DOHH2 (cell line): Measurements from ENCODE around the gene VSIR.

Experiments used
- H3F3A ChIP-seq: fragments of 200-600 bp; sonication (generic), shearing (Covaris generic); 2 replicates; pipeline ENCODE4 v1.6.0; 2016; ENCODE audit warnings: antibody characterized with exemption, mild to moderate bottlenecking; ENCODE audit not compliant: control insufficient read depth, insufficient read depth
- H3K27ac ChIP-seq: fragments of 200-600 bp; sonication (generic); 2 replicates; pipeline ENCODE4 v1.5.1; 2014; ENCODE audit warnings: low read depth, mild to moderate bottlenecking, low read length, moderate library complexity
- H3K27me3 ChIP-seq: fragments of 200-600 bp; sonication (generic); 2 replicates; pipeline ENCODE4 v1.6.1; 2014; ENCODE audit warnings: mild to moderate bottlenecking, low read length, mixed read lengths; ENCODE audit not compliant: control insufficient read depth
- H3K36me3 ChIP-seq: fragments of 200-600 bp; sonication (generic); 2 replicates; pipeline ENCODE4 v1.6.1; 2014; ENCODE audit warnings: mild to moderate bottlenecking, low read length, moderate library complexity, mixed read lengths; ENCODE audit not compliant: control insufficient read depth
- H3K4me1 ChIP-seq: fragments of 200-600 bp; sonication (generic); 2 replicates; pipeline ENCODE4 v1.6.1; 2014; ENCODE audit warnings: mild to moderate bottlenecking, low read length, mixed read lengths; ENCODE audit not compliant: control insufficient read depth
- H3K4me2 ChIP-seq: fragments of 200-600 bp; sonication (generic); 2 replicates; pipeline ENCODE4 v1.6.0; 2014; ENCODE audit warnings: mild to moderate bottlenecking, low read length, moderate library complexity
- H3K4me3 ChIP-seq: fragments of 200-600 bp; sonication (generic); 2 replicates; pipeline ENCODE4 v1.5.1; 2014; ENCODE audit warnings: mild to moderate bottlenecking, low read length, mixed read lengths
- H3K79me2 ChIP-seq: fragments of 200-600 bp; sonication (generic); 2 replicates; pipeline ENCODE4 v1.6.1; 2014; ENCODE audit warnings: mild to moderate bottlenecking, low read length, mixed read lengths; ENCODE audit not compliant: control insufficient read depth
- H3K9me2 ChIP-seq: fragments of 200-600 bp; sonication (generic); replicated peaks from 2 replicates; pipeline ENCODE4 v1.6.1; 2014; ENCODE audit warnings: mild to moderate bottlenecking, low read length, mixed read lengths; ENCODE audit not compliant: control insufficient read depth
- H3K9me3 ChIP-seq: fragments of 200-600 bp; sonication (generic); 2 replicates; pipeline ENCODE4 v1.6.1; 2014; ENCODE audit warnings: antibody characterized with exemption, low read length, mixed read lengths; ENCODE audit not compliant: control insufficient read depth, insufficient read depth
- H4K20me1 ChIP-seq: fragments of 200-600 bp; sonication (generic); 2 replicates; pipeline ENCODE4 v1.6.0; 2014; ENCODE audit warnings: low read depth, mild to moderate bottlenecking, antibody characterized with exemption, low read length, moderate library complexity; ENCODE audit not compliant: control insufficient read depth, insufficient read depth
- EZH2phosphoT487 ChIP-seq: fragments of 200-600 bp; sonication (generic); IDR thresholded peaks from 2 replicates; pipeline ENCODE4 v1.6.1; 2017; ENCODE audit warnings: borderline replicate concordance, mild to moderate bottlenecking, antibody characterized with exemption, low read length, moderate library complexity, mixed read lengths
- TF ChIP-seq, protein P1 (sequence below): fragments of 200-600 bp; sonication (generic); IDR thresholded peaks from one replicate; pipeline ENCODE4 v1.5.1; 2014; ENCODE audit warnings: antibody characterized with exemption, mild to moderate bottlenecking, low read depth, low read length; ENCODE audit not compliant: poor library complexity, severe bottlenecking

Gene VSIR

DNA sequence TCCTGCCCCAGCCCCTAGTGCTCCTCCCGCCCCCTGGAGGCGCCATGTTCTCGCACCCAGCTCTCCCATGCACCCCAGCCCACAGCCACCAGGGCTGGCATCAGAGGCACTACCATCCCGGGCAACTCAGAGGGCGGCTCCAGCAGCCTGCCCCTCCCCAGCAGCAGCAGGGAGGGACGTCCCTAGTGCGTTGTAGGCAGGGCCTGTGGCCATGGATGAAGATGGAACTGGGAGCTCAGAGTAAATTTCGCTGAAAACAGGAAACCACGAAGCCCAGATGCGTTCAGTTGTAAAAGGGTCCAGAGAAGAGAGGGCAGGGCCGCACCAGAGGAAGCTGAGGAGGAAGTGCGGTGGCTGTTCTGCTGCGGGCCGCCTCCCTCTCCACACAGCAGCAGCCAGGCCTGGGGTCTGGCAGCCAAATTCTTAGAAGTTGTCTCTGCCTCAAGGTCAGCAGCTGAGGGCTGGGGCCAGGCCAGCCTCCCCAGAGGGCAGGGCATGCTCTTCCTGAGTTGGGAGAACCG is 24.6 kb downstream of the VSIR start:
- TF ChIP-seq EZH2phosphoT487: no peak
- TF ChIP-seq, protein P1, sequence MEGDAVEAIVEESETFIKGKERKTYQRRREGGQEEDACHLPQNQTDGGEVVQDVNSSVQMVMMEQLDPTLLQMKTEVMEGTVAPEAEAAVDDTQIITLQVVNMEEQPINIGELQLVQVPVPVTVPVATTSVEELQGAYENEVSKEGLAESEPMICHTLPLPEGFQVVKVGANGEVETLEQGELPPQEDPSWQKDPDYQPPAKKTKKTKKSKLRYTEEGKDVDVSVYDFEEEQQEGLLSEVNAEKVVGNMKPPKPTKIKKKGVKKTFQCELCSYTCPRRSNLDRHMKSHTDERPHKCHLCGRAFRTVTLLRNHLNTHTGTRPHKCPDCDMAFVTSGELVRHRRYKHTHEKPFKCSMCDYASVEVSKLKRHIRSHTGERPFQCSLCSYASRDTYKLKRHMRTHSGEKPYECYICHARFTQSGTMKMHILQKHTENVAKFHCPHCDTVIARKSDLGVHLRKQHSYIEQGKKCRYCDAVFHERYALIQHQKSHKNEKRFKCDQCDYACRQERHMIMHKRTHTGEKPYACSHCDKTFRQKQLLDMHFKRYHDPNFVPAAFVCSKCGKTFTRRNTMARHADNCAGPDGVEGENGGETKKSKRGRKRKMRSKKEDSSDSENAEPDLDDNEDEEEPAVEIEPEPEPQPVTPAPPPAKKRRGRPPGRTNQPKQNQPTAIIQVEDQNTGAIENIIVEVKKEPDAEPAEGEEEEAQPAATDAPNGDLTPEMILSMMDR: no peak
- Histone ChIP-seq H3K4me2 (peak overlapping the region; percentile 54), H3K79me2 (no peaks in the 10 kb centered on the region), H3K27ac (no peak overlapping the region), H3K27me3 (peaks cover 32% of the 10 kb centered on the region), H3K4me3 (peak overlapping the region; percentile 23; the same call in 1 of the 2 replicates), H3K36me3 (no peaks in the 10 kb centered on the region), H3K9me3 (no peaks in the 10 kb centered on the region), H3K9me2 (no peaks in the 10 kb centered on the region), H3F3A (no peaks in the 10 kb centered on the region), H3K4me1 (peaks cover 21% of the 10 kb centered on the region), H4K20me1 (0 out of 2 replicates have a peak, but pooled peaks cover 3% of the 10 kb centered on the region)

GRCh38 chr10:71747551-71748523 is 25.5 kb downstream of the VSIR start:
- no peak for TF ChIP-seq EZH2phosphoT487
- TF ChIP-seq, protein P1: no peak
- Histone ChIP-seq H3K4me3 (no peak overlapping the region), H3K79me2 (no peaks in the 10 kb centered on the region), H4K20me1 (0 out of 2 replicates have a peak, but pooled peaks cover 3% of the 10 kb centered on the region), H3K9me3 (no peaks in the 10 kb centered on the region), H3K4me1 (peaks cover 21% of the 10 kb centered on the region), H3K27me3 (peaks cover 23% of the 10 kb centered on the region), H3K4me2 (peak overlapping the region; percentile 54), H3F3A (no peaks in the 10 kb centered on the region), H3K27ac (no peak overlapping the region), H3K9me2 (no peaks in the 10 kb centered on the region), H3K36me3 (no peaks in the 10 kb centered on the region)

DNA sequence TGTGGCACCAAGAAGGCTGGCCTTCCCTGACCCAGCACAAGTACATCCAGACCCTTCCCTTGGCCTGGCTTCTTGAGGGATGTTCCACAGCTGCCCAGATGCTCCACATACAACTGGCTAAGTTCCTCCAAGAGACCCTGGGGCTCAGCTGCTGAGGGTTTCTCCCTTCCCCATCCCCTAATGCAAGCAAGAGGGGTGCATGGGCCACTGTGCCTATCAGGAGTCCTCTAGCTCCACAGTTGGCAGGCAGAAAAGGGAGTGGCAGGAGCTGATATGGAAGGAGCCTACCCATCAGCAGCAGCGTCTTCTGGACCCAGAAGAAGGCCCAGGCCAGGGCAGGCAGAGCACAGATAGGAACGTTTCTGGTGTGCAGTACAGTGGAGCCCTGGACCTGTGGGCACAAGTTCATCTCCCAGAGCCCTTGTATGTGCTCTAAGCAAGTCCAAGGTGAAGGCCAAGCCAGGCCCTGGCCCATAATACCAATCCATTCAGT is 26.2 kb downstream of the VSIR start:
- no peaks in the 10 kb centered on the region for H3K9me3 ChIP-seq
- no peak overlapping the region for H3K27ac ChIP-seq
- no peak for TF ChIP-seq EZH2phosphoT487
- TF ChIP-seq, protein P1: no peak
- H3K4me1 ChIP-seq: peaks cover 21% of the 10 kb centered on the region
- H4K20me1 ChIP-seq: 0 out of 2 replicates have a peak, but pooled peaks cover 3% of the 10 kb centered on the region
- H3K79me2 ChIP-seq: no peaks in the 10 kb centered on the region
- H3K27me3 ChIP-seq: peaks cover 16% of the 10 kb centered on the region
- no peaks in the 10 kb centered on the region for H3F3A ChIP-seq
- H3K4me3 ChIP-seq: no peak overlapping the region
- H3K4me2 ChIP-seq: no peak overlapping the region
- H3K36me3 ChIP-seq: no peaks in the 10 kb centered on the region
- no peaks in the 10 kb centered on the region for H3K9me2 ChIP-seq
